Jurkat, Clone E6-1 (cell line): ENCODE results near the gene LRRD1. TPM values are rescaled to one million over a fixed set of nuclear protein-coding genes. Genes with fewer than 3 reads are reported as not detected.
"Not testable (repeated sequence)": the region's sequence is repeated elsewhere in the genome, so short reads cannot be mapped to it uniquely, and the experiment has no call there.

Experiments
- DNase-seq: peaks from one replicate; pipeline ENCODE4 v3.0.0-alpha.2; 2011; ENCODE audit warnings: low read depth, low spot score
- H3K4me3 ChIP-seq: 2 replicates; pipeline ENCODE4 v1.5.1; 2011; ENCODE audit warnings: mild to moderate bottlenecking, low read length, control low read depth, moderate library complexity
- polyA plus RNA-seq: library from polyadenylated mRNA; unstranded; fragments of >200 nt; gene quantifications from one replicate; pipeline ENCODE4 v1.2.1, GENCODE V29; 2012; ENCODE audit warnings: missing spikeins; ENCODE audit not compliant: insufficient read length, insufficient read depth

Gene LRRD1
- not detected for polyA plus RNA-seq

GRCh38 chr7:92178928-92179924 lies at the start of gene LRRD1:
TSS of gene LRRD1 (minus strand) at chr7:92179142. CDS start at chr7:92165202, 13,940 bp downstream.
- peak; percentile 62 for DNase-seq
- H3K4me3 ChIP-seq: peak within 1 kb of the TSS; percentile 13; the same call in 1 of the 2 replicates

- DNase-seq: no peak
- no peak overlapping the region for H3K4me3 ChIP-seq
Measured at GRCh38 chr7:92228742-92229141, 49.8 kb upstream of the LRRD1 start.

- DNase-seq: no peak
- H3K4me3 ChIP-seq: no peak overlapping the region
Measured at GRCh38 chr7:92228100-92228499, 49.2 kb upstream of the LRRD1 start.

GRCh38 chr7:92226981-92227380 lies 48.0 kb upstream of the LRRD1 start:
- no peak for DNase-seq
- no peak overlapping the region for H3K4me3 ChIP-seq

- H3K4me3 ChIP-seq: no peak overlapping the region
- no peak for DNase-seq
Measured at GRCh38 chr7:92221766-92222165, 42.8 kb upstream of the LRRD1 start.

GRCh38 chr7:92206672-92207071 lies 27.7 kb upstream of the LRRD1 start:
- no peak overlapping the region for H3K4me3 ChIP-seq
- no peak for DNase-seq

- DNase-seq: no peak
Measured at GRCh38 chr7:92205987-92206386, 27.0 kb upstream of the LRRD1 start.

GRCh38 chr7:92200791-92201190 lies 21.8 kb upstream of the LRRD1 start:
- H3K4me3 ChIP-seq: no peak overlapping the region
- DNase-seq: no peak

More at GRCh38 chr7:92205987-92206386, 27.0 kb upstream of the LRRD1 start:
- H3K4me3 ChIP-seq: no peak overlapping the region

GRCh38 chr7:92192326-92192725 lies 13.4 kb upstream of the LRRD1 start:
- no peak for DNase-seq
- H3K4me3 ChIP-seq: no peak overlapping the region

- H3K4me3 ChIP-seq, DNase-seq: not testable (repeated sequence)
Measured at GRCh38 chr7:92189246-92189645, 10.3 kb upstream of the LRRD1 start.

- not testable (repeated sequence) for DNase-seq
Measured at GRCh38 chr7:92184294-92184693, 5.4 kb upstream of the LRRD1 start.

GRCh38 chr7:92177362-92177761 lies 1.6 kb downstream of the LRRD1 start:
- no peak for DNase-seq
- H3K4me3 ChIP-seq: no peak overlapping the region

More at GRCh38 chr7:92184294-92184693, 5.4 kb upstream of the LRRD1 start:
- H3K4me3 ChIP-seq: not testable (repeated sequence)

GRCh38 chr7:92169529-92169928 lies 9.4 kb downstream of the LRRD1 start:
- H3K4me3 ChIP-seq, DNase-seq: not testable (repeated sequence)

- H3K4me3 ChIP-seq: no peak overlapping the region
- DNase-seq: no peak
Measured at GRCh38 chr7:92161271-92161670, 17.7 kb downstream of the LRRD1 start.

GRCh38 chr7:92158660-92159575 lies 20.0 kb downstream of the LRRD1 start:
- no peak for DNase-seq
- no peak overlapping the region for H3K4me3 ChIP-seq

GRCh38 chr7:92156990-92157389 lies 22.0 kb downstream of the LRRD1 start:
- DNase-seq: no peak
- H3K4me3 ChIP-seq: no peak overlapping the region

- no peak for DNase-seq
- no peak overlapping the region for H3K4me3 ChIP-seq
Measured at GRCh38 chr7:92155108-92155739, 23.7 kb downstream of the LRRD1 start.

GRCh38 chr7:92150450-92151017 lies 28.4 kb downstream of the LRRD1 start:
- H3K4me3 ChIP-seq: no peak overlapping the region
- DNase-seq: no peak
